Astrocyte (in vitro differentiated cells and primary cell): ENCODE results near the gene ANKRD23.

ENCODE experiments used
- EZH2 ChIP-seq: IDR thresholded peaks from 2 replicates; pipeline ENCODE4 v1.6.1; 2012; ENCODE audit warnings: mild to moderate bottlenecking, low read length, inconsistent platforms; ENCODE audit not compliant: insufficient read depth
- TF ChIP-seq, protein P1 (sequence below): IDR thresholded peaks from 2 replicates; pipeline ENCODE4 v1.5.1; 2011; ENCODE audit warnings: low read depth, mild to moderate bottlenecking, inconsistent platforms, low read length, moderate library complexity; ENCODE audit not compliant: insufficient read depth

DNA sequence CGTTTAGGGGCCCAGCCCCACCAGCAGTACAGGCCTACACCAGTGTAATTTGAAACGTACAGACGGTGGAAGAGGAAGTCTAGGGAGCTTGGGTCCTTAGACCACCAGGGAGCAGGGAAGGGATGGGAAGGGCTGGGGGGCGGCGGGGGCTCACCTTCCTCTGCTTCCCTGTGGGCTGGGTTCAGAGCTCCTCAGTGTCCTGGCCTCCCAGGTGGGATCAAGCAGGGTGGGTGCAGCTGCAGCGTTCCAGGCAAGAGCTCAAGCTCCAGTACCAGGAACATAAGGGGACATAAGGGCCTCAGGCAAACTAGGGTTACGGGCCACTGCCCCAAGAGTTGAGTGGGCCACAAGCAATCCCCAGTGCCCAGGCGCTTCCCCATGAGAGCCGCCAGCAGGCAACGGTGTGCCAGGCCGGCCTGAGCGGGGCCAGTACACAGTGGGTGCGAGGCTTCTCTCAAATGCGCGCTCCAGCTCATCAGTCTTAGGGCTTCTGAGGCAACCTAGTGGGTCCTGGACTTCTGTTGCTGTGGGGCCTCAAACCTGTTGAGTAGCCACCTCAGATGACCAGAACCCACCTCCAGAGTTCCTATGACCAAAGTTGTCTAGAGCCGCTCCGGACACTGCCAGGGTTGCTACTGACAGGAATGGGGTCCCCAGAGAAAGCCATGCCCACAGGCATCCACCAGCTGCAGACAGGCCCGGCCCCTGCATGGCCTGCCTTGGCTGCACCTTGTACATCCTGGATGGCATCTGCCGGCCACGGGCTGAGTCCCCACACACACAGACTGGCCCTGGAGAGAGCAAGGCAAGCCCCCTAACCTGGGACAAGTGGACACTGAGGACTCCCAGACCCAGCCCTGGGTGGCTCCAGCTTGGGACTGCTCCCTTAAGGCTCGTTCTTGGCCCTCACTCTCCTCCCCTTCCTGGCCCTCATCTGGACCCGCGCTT lies 5.2 kb downstream of the ANKRD23 start:
- TF ChIP-seq, protein P1, sequence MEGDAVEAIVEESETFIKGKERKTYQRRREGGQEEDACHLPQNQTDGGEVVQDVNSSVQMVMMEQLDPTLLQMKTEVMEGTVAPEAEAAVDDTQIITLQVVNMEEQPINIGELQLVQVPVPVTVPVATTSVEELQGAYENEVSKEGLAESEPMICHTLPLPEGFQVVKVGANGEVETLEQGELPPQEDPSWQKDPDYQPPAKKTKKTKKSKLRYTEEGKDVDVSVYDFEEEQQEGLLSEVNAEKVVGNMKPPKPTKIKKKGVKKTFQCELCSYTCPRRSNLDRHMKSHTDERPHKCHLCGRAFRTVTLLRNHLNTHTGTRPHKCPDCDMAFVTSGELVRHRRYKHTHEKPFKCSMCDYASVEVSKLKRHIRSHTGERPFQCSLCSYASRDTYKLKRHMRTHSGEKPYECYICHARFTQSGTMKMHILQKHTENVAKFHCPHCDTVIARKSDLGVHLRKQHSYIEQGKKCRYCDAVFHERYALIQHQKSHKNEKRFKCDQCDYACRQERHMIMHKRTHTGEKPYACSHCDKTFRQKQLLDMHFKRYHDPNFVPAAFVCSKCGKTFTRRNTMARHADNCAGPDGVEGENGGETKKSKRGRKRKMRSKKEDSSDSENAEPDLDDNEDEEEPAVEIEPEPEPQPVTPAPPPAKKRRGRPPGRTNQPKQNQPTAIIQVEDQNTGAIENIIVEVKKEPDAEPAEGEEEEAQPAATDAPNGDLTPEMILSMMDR: no peak
- no peak for TF ChIP-seq EZH2
